ENCODE data around the gene HIGD1C.

Gene HIGD1C

GRCh38 chr12:50999093-50999492, 46.7 kb downstream of the HIGD1C start:
- Histone ChIP-seq H3K27me3 (replicated peaks; ENCODE audit: control insufficient read depth, insufficient read depth, low read length) (no peaks in the 10 kb centered on the region), H3K36me3 (ENCODE audit: control insufficient read depth, insufficient read depth, low read length) (peaks cover 3% of the 10 kb centered on the region), H3K4me3 (replicated peaks; ENCODE audit: low read depth, low read length) (no peak overlapping the region)
- no peak for DNase-seq (ENCODE audit: extremely low read depth, insufficient read length)
- TF ChIP-seq CTCF (IDR thresholded peaks at IDR 0.05; ENCODE audit: insufficient read depth, low read length, poor library complexity, severe bottlenecking) = no peak

GRCh38 chr12:51000245-51000644, 47.9 kb downstream of the HIGD1C start:
- Histone ChIP-seq H3K4me3 (replicated peaks; ENCODE audit: low read depth, low read length) (no peak overlapping the region), H3K36me3 (ENCODE audit: control insufficient read depth, insufficient read depth, low read length) (peaks cover 3% of the 10 kb centered on the region), H3K27me3 (replicated peaks; ENCODE audit: control insufficient read depth, insufficient read depth, low read length) (no peaks in the 10 kb centered on the region)
- no peak for TF ChIP-seq CTCF (IDR thresholded peaks at IDR 0.05; ENCODE audit: insufficient read depth, low read length, poor library complexity, severe bottlenecking)
- no peak for DNase-seq (ENCODE audit: extremely low read depth, insufficient read length)

GRCh38 chr12:51001799-51002198, 49.5 kb downstream of the HIGD1C start:
- DNase-seq (ENCODE audit: extremely low read depth, insufficient read length) = no peak
- TF ChIP-seq CTCF (IDR thresholded peaks at IDR 0.05; ENCODE audit: insufficient read depth, low read length, poor library complexity, severe bottlenecking) = no peak
- Histone ChIP-seq H3K36me3 (ENCODE audit: control insufficient read depth, insufficient read depth, low read length) (peaks cover 2% of the 10 kb centered on the region), H3K27me3 (replicated peaks; ENCODE audit: control insufficient read depth, insufficient read depth, low read length) (no peaks in the 10 kb centered on the region), H3K4me3 (replicated peaks; ENCODE audit: low read depth, low read length) (no peak overlapping the region)

- peaks cover 2% of the 10 kb centered on the region for H3K36me3 ChIP-seq (ENCODE audit: control insufficient read depth, insufficient read depth, low read length)
- H3K4me3 ChIP-seq (replicated peaks; ENCODE audit: low read depth, low read length) = no peak overlapping the region
- no peak for TF ChIP-seq CTCF (IDR thresholded peaks at IDR 0.05; ENCODE audit: insufficient read depth, low read length, poor library complexity, severe bottlenecking)
- no peaks in the 10 kb centered on the region for H3K27me3 ChIP-seq (replicated peaks; ENCODE audit: control insufficient read depth, insufficient read depth, low read length)
- no peak for DNase-seq (ENCODE audit: extremely low read depth, insufficient read length)
Measured at GRCh38 chr12:51004504-51004903, 52.2 kb downstream of the HIGD1C start.

- DNase-seq (ENCODE audit: extremely low read depth, insufficient read length) = no peak
- Histone ChIP-seq H3K27me3 (replicated peaks; ENCODE audit: control insufficient read depth, insufficient read depth, low read length) (no peaks in the 10 kb centered on the region), H3K4me3 (replicated peaks; ENCODE audit: low read depth, low read length) (no peak overlapping the region), H3K36me3 (ENCODE audit: control insufficient read depth, insufficient read depth, low read length) (peaks cover 2% of the 10 kb centered on the region)
- no peak for TF ChIP-seq CTCF (IDR thresholded peaks at IDR 0.05; ENCODE audit: insufficient read depth, low read length, poor library complexity, severe bottlenecking)
Measured at GRCh38 chr12:51005030-51005429, 52.7 kb downstream of the HIGD1C start.

- DNase-seq (ENCODE audit: extremely low read depth, insufficient read length) = no peak
- TF ChIP-seq CTCF (IDR thresholded peaks at IDR 0.05; ENCODE audit: insufficient read depth, low read length, poor library complexity, severe bottlenecking) = no peak
- Histone ChIP-seq H3K4me3 (replicated peaks; ENCODE audit: low read depth, low read length) (no peak overlapping the region), H3K36me3 (ENCODE audit: control insufficient read depth, insufficient read depth, low read length) (peaks cover 2% of the 10 kb centered on the region), H3K27me3 (replicated peaks; ENCODE audit: control insufficient read depth, insufficient read depth, low read length) (no peaks in the 10 kb centered on the region)
Measured at GRCh38 chr12:51005671-51006070, 53.3 kb downstream of the HIGD1C start.
